ENCODE measurements around the gene CTTN. TPM values are rescaled to one million over a fixed set of nuclear protein-coding genes. Genes with fewer than 3 reads are reported as not detected.

CTTN gene
- total RNA-seq, 1 experiment from 2014 or later: 224 TPM

DNA sequence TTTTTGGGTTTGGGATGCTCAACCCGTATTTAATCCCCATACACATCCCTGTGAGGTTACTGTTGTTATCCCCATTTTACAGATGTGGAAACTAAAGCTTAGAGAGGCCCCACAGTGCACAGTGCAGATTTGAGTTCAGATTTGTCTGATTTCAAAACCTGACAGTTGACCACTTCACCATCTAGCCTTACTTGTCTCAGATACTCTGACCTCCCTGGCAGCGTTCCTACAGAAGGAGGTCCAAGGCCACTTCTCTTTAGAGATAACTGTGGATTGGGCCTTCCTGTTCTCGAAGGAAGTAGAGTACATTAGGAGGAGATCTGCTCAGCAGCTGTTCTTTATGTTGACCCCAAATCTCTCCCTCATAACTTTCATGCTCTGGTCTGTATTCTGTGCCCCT is 46.7 kb upstream of the CTTN start:
- H3K4me1 ChIP-seq (ENCODE audit: insufficient read depth, low read length): no peaks in the 10 kb centered on the region
- no peak overlapping the region for H2AFZ ChIP-seq (ENCODE audit: low read length)
- no peak overlapping the region for H2AK5ac ChIP-seq (ENCODE audit: insufficient read length, low read length)
- TF ChIP-seq, protein P1, sequence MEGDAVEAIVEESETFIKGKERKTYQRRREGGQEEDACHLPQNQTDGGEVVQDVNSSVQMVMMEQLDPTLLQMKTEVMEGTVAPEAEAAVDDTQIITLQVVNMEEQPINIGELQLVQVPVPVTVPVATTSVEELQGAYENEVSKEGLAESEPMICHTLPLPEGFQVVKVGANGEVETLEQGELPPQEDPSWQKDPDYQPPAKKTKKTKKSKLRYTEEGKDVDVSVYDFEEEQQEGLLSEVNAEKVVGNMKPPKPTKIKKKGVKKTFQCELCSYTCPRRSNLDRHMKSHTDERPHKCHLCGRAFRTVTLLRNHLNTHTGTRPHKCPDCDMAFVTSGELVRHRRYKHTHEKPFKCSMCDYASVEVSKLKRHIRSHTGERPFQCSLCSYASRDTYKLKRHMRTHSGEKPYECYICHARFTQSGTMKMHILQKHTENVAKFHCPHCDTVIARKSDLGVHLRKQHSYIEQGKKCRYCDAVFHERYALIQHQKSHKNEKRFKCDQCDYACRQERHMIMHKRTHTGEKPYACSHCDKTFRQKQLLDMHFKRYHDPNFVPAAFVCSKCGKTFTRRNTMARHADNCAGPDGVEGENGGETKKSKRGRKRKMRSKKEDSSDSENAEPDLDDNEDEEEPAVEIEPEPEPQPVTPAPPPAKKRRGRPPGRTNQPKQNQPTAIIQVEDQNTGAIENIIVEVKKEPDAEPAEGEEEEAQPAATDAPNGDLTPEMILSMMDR (conservative IDR thresholded peaks at IDR 0.05): no peak
- Mint-ChIP-seq H3K4me1 (no peaks in the 10 kb centered on the region), H3K27ac (no peak overlapping the region; a peak in 1 of 7 replicates), H3K4me3 (no peak overlapping the region), H3K9me3 (no peaks in the 10 kb centered on the region), H3K27me3 (ENCODE audit: low read depth) (no peaks in the 10 kb centered on the region), H3K36me3 (ENCODE audit: insufficient read depth in 1 of 3, low read depth in 3 of 3) (peaks cover 32 to 81% (median 69%) of the 10 kb centered on the region in 3 experiments)
- no peak overlapping the region for H4K5ac ChIP-seq (ENCODE audit: insufficient read length, low read depth, low read length)
- no peaks in the 10 kb centered on the region for H3K27me3 ChIP-seq (ENCODE audit: insufficient read depth, low read length)
- no peak overlapping the region for H3K14ac ChIP-seq (ENCODE audit: insufficient read depth, low read length)
- no peak overlapping the region for H4K91ac ChIP-seq (ENCODE audit: insufficient read length, low read depth, low read length)
- no peak overlapping the region for H2BK5ac ChIP-seq (ENCODE audit: insufficient read length, low read length)
- no peak overlapping the region for H3K9ac ChIP-seq (ENCODE audit: extremely low read depth, insufficient read length, low read length)
- H3K23me2 ChIP-seq (ENCODE audit: insufficient read length, low read depth, low read length, poor library complexity, severe bottlenecking): no peaks in the 10 kb centered on the region
- no peak overlapping the region for H3T11ph ChIP-seq (ENCODE audit: low read length)
- H2BK120ac ChIP-seq (ENCODE audit: low read depth, low read length, poor library complexity, severe bottlenecking): no peak overlapping the region
- no peak overlapping the region for H3K23ac ChIP-seq (ENCODE audit: insufficient read length, low read depth, low read length)
- H3K4me2 ChIP-seq (ENCODE audit: insufficient read depth, insufficient read length, low read length): no peak overlapping the region
- H4K20me1 ChIP-seq (ENCODE audit: control insufficient read depth, insufficient read depth, insufficient read length): no peaks in the 10 kb centered on the region
- H3K27ac ChIP-seq (ENCODE audit: insufficient read length, low read depth, low read length): no peak overlapping the region
- no peak overlapping the region for H3K56ac ChIP-seq (ENCODE audit: insufficient read length, low read depth, low read length)
- H2BK20ac ChIP-seq (ENCODE audit: low read depth, low read length, poor library complexity, severe bottlenecking): no peak overlapping the region
- no peak for DNase-seq
- no peak overlapping the region for H3K4ac ChIP-seq (ENCODE audit: low read depth, low read length)
- H3K18ac ChIP-seq (ENCODE audit: insufficient read length, low read depth, low read length): no peak overlapping the region
- WGBS (ENCODE audit: extremely low coverage, insufficient read length, low lambda C conversion rate): no CpG with 5 or more reads among the region's 3 CpGs
- peaks cover 4% of the 10 kb centered on the region for H3K79me1 ChIP-seq (ENCODE audit: insufficient read depth, low read depth, low read length, poor library complexity, severe bottlenecking)
- no peaks in the 10 kb centered on the region for H3K9me3 ChIP-seq (ENCODE audit: control insufficient read depth, low read depth, low read length)
- no peak overlapping the region for H2BK15ac ChIP-seq (ENCODE audit: low read depth, low read length)
- no peak overlapping the region for H2BK12ac ChIP-seq (ENCODE audit: insufficient read length, low read depth, low read length)
- H3K79me2 ChIP-seq (ENCODE audit: insufficient read depth, low read length): no peaks in the 10 kb centered on the region
- H4K8ac ChIP-seq (replicated peaks; ENCODE audit: insufficient read length, low read depth, low read length): no peak overlapping the region

Measured in H9 (cell line).